Stomach (tissue), 4 donors: ENCODE results near the gene DCAF11.
A peak's percentile ranks its signal among the peaks of the same experiment; 100 is the strongest.

ENCODE experiments used
- CTCF ChIP-seq, 7 experiments: fragments of 450-650 bp in 4 of 7; fragments of 200-600 bp in 3 of 7; sonication (generic) in 3 of 7; IDR thresholded peaks; one replicate each; pipeline ENCODE4 v1.5.1; 2016 to 2019; ENCODE audit warnings: antibody characterized with exemption in 7 of 7, control low read depth in 2 of 7, mild to moderate bottlenecking in 1 of 7
- EP300 ChIP-seq: sonication (generic); formaldehyde crosslinking; IDR thresholded peaks from one replicate; pipeline ENCODE4 v1.6.1; 2017; ENCODE audit warnings: antibody characterized with exemption
- POLR2A ChIP-seq, 4 donors: fragments of 450-650 bp; IDR thresholded peaks; one replicate each; pipeline ENCODE4 v1.6.1; 2016; ENCODE audit warnings: antibody characterized with exemption in 4 of 4, control low read depth in 2 of 4, mild to moderate bottlenecking in 1 of 4, moderate library complexity in 1 of 4
- POLR2AphosphoS5 ChIP-seq, 3 donors: sonication (generic); formaldehyde crosslinking; IDR thresholded peaks; one replicate each; pipeline ENCODE4 v1.6.1; 2016; ENCODE audit warnings: antibody characterized with exemption in 3 of 3

- TF ChIP-seq CTCF (IDR thresholded peaks at IDR 0.05) (no peak), POLR2AphosphoS5 (IDR thresholded peaks at IDR 0.05) (peak; percentile 59 to 85 (median 82)), POLR2A (IDR thresholded peaks at IDR 0.05) (no peak), EP300 (peak; percentile 84)
Measured at GRCh38 chr14:24114532-24115421, at the start of gene DCAF11, which contains the start of gene NRL.
